ENCODE data around the gene EFCC1.

Gene EFCC1

GRCh38 chr3:129028866-129029265 lies 27.8 kb downstream of the EFCC1 start:
- DNase-seq (ENCODE audit: extremely low spot score, insufficient read length, low read depth) (no peak), FAIRE-seq (no peak)

GRCh38 chr3:129030611-129031010 lies 29.5 kb downstream of the EFCC1 start:
- DNase-seq (ENCODE audit: extremely low spot score, insufficient read length, low read depth) = no peak
- no peak for FAIRE-seq

GRCh38 chr3:129031476-129032215 lies 30.5 kb downstream of the EFCC1 start:
- DNase-seq (ENCODE audit: extremely low spot score, insufficient read length, low read depth) (no peak), FAIRE-seq (no peak)

- no peak for FAIRE-seq
- no peak for DNase-seq (ENCODE audit: extremely low spot score, insufficient read length, low read depth)
These were observed 31.6 kb downstream of the EFCC1 start for GRCh38 chr3:129032716-129033115.

DNA sequence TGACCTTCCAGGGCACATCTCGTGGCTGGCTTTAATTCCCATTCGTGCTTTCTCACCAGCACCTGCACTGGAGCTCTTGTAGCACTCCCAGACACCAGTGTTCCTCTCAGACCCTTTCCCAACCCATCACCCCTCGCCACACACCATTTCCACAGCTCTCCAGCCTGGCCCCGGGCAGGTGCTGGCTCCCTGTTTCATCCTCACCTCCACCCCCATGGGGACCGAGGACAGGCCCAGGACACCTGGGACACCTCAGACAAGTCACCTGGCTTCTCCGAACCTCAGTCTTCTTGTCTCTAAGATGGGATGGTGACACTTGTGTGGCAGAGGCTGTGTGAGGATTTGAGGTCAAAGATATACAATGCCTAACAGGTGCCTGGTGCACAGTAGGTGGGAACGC lies 32.0 kb downstream of the EFCC1 start:
- FAIRE-seq = no peak
- no peak for DNase-seq (ENCODE audit: extremely low spot score, insufficient read length, low read depth)

GRCh38 chr3:129033633-129034321 lies 32.7 kb downstream of the EFCC1 start:
- no peak for FAIRE-seq
- DNase-seq (ENCODE audit: extremely low spot score, insufficient read length, low read depth) = no peak

DNA sequence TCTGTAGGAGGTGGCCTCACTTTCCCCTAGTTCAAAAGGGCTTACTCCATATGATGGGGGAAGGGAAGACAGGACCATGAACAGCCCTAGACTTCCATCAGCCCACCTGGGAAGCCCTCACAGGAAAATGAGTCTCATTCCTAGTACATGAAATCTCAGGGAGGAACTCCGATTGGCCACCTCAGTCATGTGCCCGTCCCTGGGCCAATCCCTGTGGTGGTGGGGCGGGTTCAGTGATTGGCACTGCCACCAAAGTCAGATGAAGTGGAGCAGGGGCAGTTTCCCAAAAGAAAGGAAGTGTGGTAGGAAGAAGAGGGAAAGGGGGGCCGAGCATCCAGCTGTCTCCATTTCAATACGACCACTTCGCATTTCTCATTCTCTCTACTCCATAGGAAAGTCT lies 33.5 kb downstream of the EFCC1 start:
- FAIRE-seq = no peak
- DNase-seq (ENCODE audit: extremely low spot score, insufficient read length, low read depth) = no peak

GRCh38 chr3:129035360-129036221 lies 34.5 kb downstream of the EFCC1 start:
- DNase-seq (ENCODE audit: extremely low spot score, insufficient read length, low read depth) = no peak
- FAIRE-seq = no peak

DNA sequence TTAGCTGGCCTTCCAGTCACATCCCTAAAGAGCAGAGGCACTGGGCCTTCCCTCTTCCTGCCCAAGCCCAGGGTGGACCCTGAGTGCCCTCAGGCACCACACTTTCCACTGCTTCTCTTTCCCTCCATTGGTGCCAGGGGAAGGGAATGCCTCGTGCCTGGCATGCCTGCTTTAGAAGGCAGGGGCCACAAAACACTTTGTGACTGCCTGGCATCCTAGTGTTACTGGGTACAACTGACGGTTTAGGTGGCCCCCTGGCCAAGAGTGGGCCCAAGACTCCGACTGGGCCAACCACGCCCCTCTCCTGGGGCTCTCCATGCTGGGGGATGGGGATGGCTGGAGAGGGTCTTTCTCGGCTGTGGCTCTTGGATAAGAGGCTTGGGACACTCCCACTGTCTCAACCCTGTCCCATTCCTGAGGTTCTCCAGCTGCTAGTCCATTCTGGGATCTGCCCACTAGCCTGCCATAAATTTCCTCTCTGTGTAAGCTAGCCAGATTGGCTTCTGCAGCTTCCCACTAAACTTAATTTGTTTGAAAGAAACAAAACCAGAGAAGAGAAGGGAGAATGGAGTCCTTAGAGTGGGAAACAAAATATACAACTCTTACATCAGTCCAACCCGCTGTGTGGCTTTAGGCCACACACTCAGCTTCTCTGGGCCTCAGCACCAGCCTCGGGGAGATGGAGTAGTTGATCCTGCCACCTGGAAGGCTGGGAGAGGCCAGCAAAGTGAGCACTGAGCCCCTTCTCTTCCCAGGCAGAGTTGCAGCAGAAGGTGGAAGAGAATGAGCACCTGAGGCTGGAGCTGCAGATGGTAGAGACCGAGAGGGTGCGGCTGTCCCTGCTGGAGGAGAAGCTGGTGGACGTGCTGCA lies 35.4 kb downstream of the EFCC1 start:
- no peak for FAIRE-seq

DNA sequence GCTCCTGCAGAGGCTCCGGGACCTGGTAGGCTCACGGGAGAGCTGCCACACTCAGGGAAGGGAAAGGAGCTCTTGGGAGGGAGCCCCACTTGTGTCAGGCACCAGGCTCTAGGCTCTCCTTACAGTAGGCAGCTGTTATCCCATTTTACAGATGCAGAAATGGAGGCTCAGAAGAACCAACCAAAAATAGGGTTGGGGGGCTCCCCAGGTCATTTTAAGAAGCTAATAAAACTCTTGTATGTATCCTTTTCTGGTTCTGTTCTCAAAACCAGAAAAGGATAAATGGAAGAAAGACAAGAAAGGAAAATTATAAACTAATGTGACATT lies 36.0 kb downstream of the EFCC1 start:
- FAIRE-seq (no peak), DNase-seq (ENCODE audit: extremely low spot score, insufficient read length, low read depth) (no peak)

More for the DNA sequence above, 35.4 kb downstream of the EFCC1 start:
- no peak for DNase-seq (ENCODE audit: extremely low spot score, insufficient read length, low read depth)

DNA sequence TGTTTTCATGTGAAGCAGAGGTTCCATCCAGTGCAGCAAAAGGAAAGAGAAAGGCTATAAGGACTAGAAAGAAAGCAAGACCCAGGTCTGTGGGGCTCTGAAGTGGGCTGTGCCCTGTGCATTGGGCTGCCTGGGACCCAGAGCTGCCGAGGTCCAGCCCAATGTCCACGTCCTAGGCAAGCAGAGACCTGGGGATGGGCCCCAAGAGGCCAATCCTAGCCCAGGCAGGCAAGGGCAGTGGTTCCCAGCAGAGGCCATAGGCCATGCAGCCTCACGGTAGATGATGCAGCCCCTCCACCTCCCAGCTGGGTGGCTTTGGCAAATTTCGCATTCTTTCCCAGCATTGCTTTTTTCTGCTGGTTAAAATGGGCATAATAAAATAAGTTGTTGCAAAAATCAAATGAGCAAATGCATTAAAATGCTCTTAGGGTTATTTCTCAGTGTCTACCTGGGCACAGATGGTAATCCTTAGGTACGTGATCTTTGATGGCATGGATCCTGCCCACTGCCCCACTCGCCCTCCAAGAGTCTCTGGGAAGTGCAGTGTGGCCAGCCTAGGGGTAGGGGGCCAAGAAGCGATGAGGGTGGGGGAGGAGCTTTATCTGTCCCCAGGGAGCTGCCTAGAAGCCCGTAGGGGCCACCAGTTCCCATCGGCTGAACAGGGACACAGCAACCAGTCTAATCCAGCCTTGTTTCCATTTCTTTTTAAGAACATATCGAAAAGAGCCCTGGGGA lies 37.2 kb downstream of the EFCC1 start:
- FAIRE-seq = no peak
- no peak for DNase-seq (ENCODE audit: extremely low spot score, insufficient read length, low read depth)

- FAIRE-seq = no peak
These were observed 38.4 kb downstream of the EFCC1 start for GRCh38 chr3:129039271-129040038.

GRCh38 chr3:129040039-129040336 lies 38.9 kb downstream of the EFCC1 start:
- DNase-seq (ENCODE audit: extremely low spot score, insufficient read length, low read depth) = no peak
- no peak for FAIRE-seq

More at GRCh38 chr3:129039271-129040038, 38.4 kb downstream of the EFCC1 start:
- no peak for DNase-seq (ENCODE audit: extremely low spot score, insufficient read length, low read depth)

DNA sequence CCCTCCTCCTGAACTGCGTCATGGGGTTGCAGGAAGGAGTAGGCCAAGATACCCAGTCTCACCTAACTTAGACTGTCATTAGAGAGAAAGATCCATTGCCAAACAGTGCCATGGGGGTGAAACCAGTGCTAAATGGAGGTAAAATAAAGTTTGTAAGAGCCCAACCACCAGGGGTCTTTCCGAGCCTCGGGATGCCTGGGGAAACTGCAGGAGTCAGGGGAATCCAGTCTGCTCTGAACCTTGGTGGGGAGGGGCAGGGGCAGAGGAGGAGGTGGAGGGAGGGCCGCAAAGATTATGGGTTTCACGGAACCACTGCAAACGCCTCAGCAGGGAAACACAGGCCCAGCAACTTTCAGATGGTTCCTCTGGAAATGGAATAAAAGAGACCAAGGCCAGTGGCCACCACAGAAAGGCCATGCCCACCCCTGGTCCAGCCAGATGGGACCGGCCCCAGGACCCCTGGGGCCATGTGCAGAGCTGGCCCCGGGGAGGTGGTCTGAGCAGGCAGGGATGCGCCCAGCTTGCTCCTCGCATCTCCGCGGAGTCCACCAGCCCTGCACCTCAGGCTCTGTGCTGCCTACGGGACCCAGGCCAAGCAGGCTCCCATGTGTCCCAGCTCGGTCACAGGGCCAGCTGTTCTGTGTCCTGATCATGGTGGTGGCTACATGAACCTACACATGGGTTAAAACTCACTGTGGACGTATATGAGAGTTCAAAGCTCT lies 39.6 kb downstream of the EFCC1 start:
- FAIRE-seq (no peak), DNase-seq (ENCODE audit: extremely low spot score, insufficient read length, low read depth) (no peak)

- FAIRE-seq (no peak), DNase-seq (ENCODE audit: extremely low spot score, insufficient read length, low read depth) (no peak)
These were observed 44.6 kb downstream of the EFCC1 start for GRCh38 chr3:129045675-129046036.

DNA sequence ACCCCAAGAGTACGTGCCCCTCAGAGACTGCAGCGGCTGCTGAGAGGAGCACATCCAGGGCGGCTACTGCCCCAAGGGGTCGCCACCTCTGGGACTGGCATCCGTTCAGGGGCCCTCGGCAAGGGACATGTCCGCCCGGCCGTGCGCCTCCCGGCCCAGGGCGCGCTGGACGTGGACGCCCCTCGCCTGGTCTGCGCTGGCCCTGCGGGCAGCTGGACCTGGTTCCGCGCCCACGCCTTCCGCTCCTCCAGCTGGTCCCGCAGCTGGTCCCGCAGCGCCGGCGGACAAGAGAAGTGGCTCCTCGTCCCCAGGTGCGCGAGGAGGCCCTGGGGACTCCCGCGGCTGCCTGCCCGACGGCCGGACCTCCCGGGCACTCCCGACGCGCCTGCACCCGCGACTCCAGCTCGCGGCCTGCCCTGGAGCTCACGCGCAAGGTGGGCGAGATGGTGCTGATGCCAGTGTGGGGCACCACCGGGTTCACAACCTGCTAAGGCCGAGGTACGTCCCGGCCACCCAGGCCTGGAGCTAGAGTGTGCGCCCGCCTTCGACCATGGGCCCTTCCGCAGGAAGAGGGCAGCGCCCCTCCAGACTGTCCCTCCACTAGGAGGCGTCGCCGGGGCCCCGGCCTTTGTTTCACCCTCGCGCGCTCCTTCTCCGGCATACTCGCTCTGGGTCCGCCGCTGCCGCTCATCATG lies 45.1 kb downstream of the EFCC1 start:
- DNase-seq (ENCODE audit: extremely low spot score, insufficient read length, low read depth) = no peak

GRCh38 chr3:129046732-129047552 lies 45.8 kb downstream of the EFCC1 start:
- FAIRE-seq (no peak), DNase-seq (ENCODE audit: extremely low spot score, insufficient read length, low read depth) (no peak)

More for the DNA sequence above, 45.1 kb downstream of the EFCC1 start:
- FAIRE-seq = no peak
